Measurements from ENCODE around the gene CLSTN3. TPM values are rescaled to one million over a fixed set of nuclear protein-coding genes. Genes with fewer than 3 reads are reported as not detected.

Gene CLSTN3
- total RNA-seq, 1 donor from 2014 or later = 60.5 TPM

- DNase-seq = peak; percentile 32
Measured at GRCh38 chr12:7190268-7191055, 60.3 kb downstream of the CLSTN3 start.

- DNase-seq = no peak
Measured at GRCh38 chr12:7193674-7194073, 63.5 kb downstream of the CLSTN3 start.

GRCh38 chr12:7197841-7198240 lies 67.7 kb downstream of the CLSTN3 start:
- no peak for DNase-seq

GRCh38 chr12:7203109-7203508 lies 72.9 kb downstream of the CLSTN3 start:
- DNase-seq = no peak

GRCh38 chr12:7205091-7205490 lies 74.9 kb downstream of the CLSTN3 start:
- no peak for DNase-seq

- DNase-seq = no peak
Measured at GRCh38 chr12:7206691-7207090, 76.5 kb downstream of the CLSTN3 start.

- no peak for DNase-seq
Measured at GRCh38 chr12:7207866-7208625, 77.9 kb downstream of the CLSTN3 start.

Small RNA genes within 50 kb of the gene (small RNA-seq; reads per million reads assigned to genes)
- gene RNU6-485P = not detected

Other genes with a start within 250 kb of the CLSTN3 start
- 7.6 TPM for gene LRRC23, start 225.5 kb upstream of the CLSTN3 start, total RNA-seq
- 137 TPM for gene ENO2, start 215.8 kb upstream of the CLSTN3 start, total RNA-seq
- 9.2 TPM for gene ATN1, start 202.4 kb upstream of the CLSTN3 start, total RNA-seq
- gene RNU7-1, start 186.6 kb upstream of the CLSTN3 start, total RNA-seq = not detected
- gene C12orf57, start 186.3 kb upstream of the CLSTN3 start, total RNA-seq = 243 TPM
- gene PTPN6, start 179.0 kb upstream of the CLSTN3 start, total RNA-seq = 3.1 TPM
- 102 TPM for gene PHB2, start 159.7 kb upstream of the CLSTN3 start, total RNA-seq
- gene EMG1, start 159.5 kb upstream of the CLSTN3 start, total RNA-seq = 26.0 TPM
- gene LPCAT3, start 111.9 kb upstream of the CLSTN3 start, total RNA-seq = 6.6 TPM
- 10.8 TPM for gene C1S, start 69.7 kb upstream of the CLSTN3 start, total RNA-seq
- 2.5 TPM for gene C1R, start 37.9 kb upstream of the CLSTN3 start, total RNA-seq
- 3.4 TPM for gene C1RL, start 21.2 kb upstream of the CLSTN3 start, total RNA-seq
- gene RBP5, start 1.5 kb upstream of the CLSTN3 start, total RNA-seq = not detected
- 71.1 TPM for gene PEX5, start 59.3 kb downstream of the CLSTN3 start, total RNA-seq
- not detected for gene ACSM4, start 173.7 kb downstream of the CLSTN3 start, total RNA-seq